ENCODE data around the gene SZT2.

Gene SZT2

GRCh38 chr1:43477716-43478115 lies 88.0 kb downstream of the SZT2 start:
- Histone ChIP-seq H3K4me1 (ENCODE audit: control insufficient read depth, insufficient read depth, low read length) (no peaks in the 10 kb centered on the region), H3K27ac (ENCODE audit: low read length) (no peak overlapping the region), H3K9me3 (ENCODE audit: control insufficient read depth in 2 of 2, low read length in 2 of 2) (no peaks in the 10 kb centered on the region), H3K36me3 (ENCODE audit: control insufficient read depth in 2 of 2, insufficient read depth in 2 of 2, low read length in 2 of 2) (no peaks in the 10 kb centered on the region), H3K27me3 (ENCODE audit: control insufficient read depth in 1 of 2, insufficient read depth in 2 of 2, low read length in 2 of 2) (no peaks in the 10 kb centered on the region), H3K9ac (ENCODE audit: low read length in 2 of 2) (no peak overlapping the region), H3K4me3 (ENCODE audit: low read length in 2 of 2) (no peak overlapping the region)

- Histone ChIP-seq H3K36me3 (ENCODE audit: control insufficient read depth in 2 of 2, insufficient read depth in 2 of 2, low read length in 2 of 2) (no peaks in the 10 kb centered on the region), H3K27ac (ENCODE audit: low read length) (no peak overlapping the region), H3K9ac (ENCODE audit: low read length in 2 of 2) (no peak overlapping the region), H3K27me3 (ENCODE audit: control insufficient read depth in 1 of 2, insufficient read depth in 2 of 2, low read length in 2 of 2) (no peaks in the 10 kb centered on the region), H3K4me3 (ENCODE audit: low read length in 2 of 2) (no peak overlapping the region), H3K9me3 (ENCODE audit: control insufficient read depth in 2 of 2, low read length in 2 of 2) (no peaks in the 10 kb centered on the region), H3K4me1 (ENCODE audit: control insufficient read depth, insufficient read depth, low read length) (no peaks in the 10 kb centered on the region)
Observed at GRCh38 chr1:43479414-43479813, 89.7 kb downstream of the SZT2 start.

- H3K36me3 ChIP-seq (ENCODE audit: control insufficient read depth in 2 of 2, insufficient read depth in 2 of 2, low read length in 2 of 2) = no peaks in the 10 kb centered on the region
- H3K4me3 ChIP-seq (ENCODE audit: low read length in 2 of 2) = no peak overlapping the region
- H3K9me3 ChIP-seq (ENCODE audit: control insufficient read depth in 2 of 2, low read length in 2 of 2) = no peaks in the 10 kb centered on the region
- no peak overlapping the region for H3K27ac ChIP-seq (ENCODE audit: low read length)
- no peaks in the 10 kb centered on the region for H3K27me3 ChIP-seq (ENCODE audit: control insufficient read depth in 1 of 2, insufficient read depth in 2 of 2, low read length in 2 of 2)
- no peaks in the 10 kb centered on the region for H3K4me1 ChIP-seq (ENCODE audit: control insufficient read depth, insufficient read depth, low read length)
- H3K9ac ChIP-seq (ENCODE audit: low read length in 2 of 2) = no peak overlapping the region
Observed at GRCh38 chr1:43481491-43481890, 91.8 kb downstream of the SZT2 start.

GRCh38 chr1:43482215-43482614 lies 92.5 kb downstream of the SZT2 start:
- Histone ChIP-seq H3K4me1 (ENCODE audit: control insufficient read depth, insufficient read depth, low read length) (no peaks in the 10 kb centered on the region), H3K36me3 (ENCODE audit: control insufficient read depth in 2 of 2, insufficient read depth in 2 of 2, low read length in 2 of 2) (no peaks in the 10 kb centered on the region), H3K27ac (ENCODE audit: low read length) (no peak overlapping the region), H3K9ac (ENCODE audit: low read length in 2 of 2) (no peak overlapping the region), H3K4me3 (ENCODE audit: low read length in 2 of 2) (no peak overlapping the region), H3K9me3 (ENCODE audit: control insufficient read depth in 2 of 2, low read length in 2 of 2) (no peaks in the 10 kb centered on the region), H3K27me3 (ENCODE audit: control insufficient read depth in 1 of 2, insufficient read depth in 2 of 2, low read length in 2 of 2) (no peaks in the 10 kb centered on the region)

- Histone ChIP-seq H3K36me3 (ENCODE audit: control insufficient read depth in 2 of 2, insufficient read depth in 2 of 2, low read length in 2 of 2) (no peaks in the 10 kb centered on the region), H3K4me3 (ENCODE audit: low read length in 2 of 2) (no peak overlapping the region), H3K9ac (ENCODE audit: low read length in 2 of 2) (no peak overlapping the region), H3K27me3 (ENCODE audit: control insufficient read depth in 1 of 2, insufficient read depth in 2 of 2, low read length in 2 of 2) (no peaks in the 10 kb centered on the region), H3K9me3 (ENCODE audit: control insufficient read depth in 2 of 2, low read length in 2 of 2) (no peaks in the 10 kb centered on the region), H3K27ac (ENCODE audit: low read length) (no peak overlapping the region), H3K4me1 (ENCODE audit: control insufficient read depth, insufficient read depth, low read length) (no peaks in the 10 kb centered on the region)
Observed at GRCh38 chr1:43484367-43484766, 94.7 kb downstream of the SZT2 start.

- Histone ChIP-seq H3K4me3 (ENCODE audit: low read length in 2 of 2) (no peak overlapping the region), H3K9ac (ENCODE audit: low read length in 2 of 2) (no peak overlapping the region), H3K9me3 (ENCODE audit: control insufficient read depth in 2 of 2, low read length in 2 of 2) (peaks cover 6% of the 10 kb centered on the region in 2 donors), H3K36me3 (ENCODE audit: control insufficient read depth in 2 of 2, insufficient read depth in 2 of 2, low read length in 2 of 2) (no peaks in the 10 kb centered on the region), H3K4me1 (ENCODE audit: control insufficient read depth, insufficient read depth, low read length) (no peaks in the 10 kb centered on the region), H3K27ac (ENCODE audit: low read length) (no peak overlapping the region), H3K27me3 (ENCODE audit: control insufficient read depth in 1 of 2, insufficient read depth in 2 of 2, low read length in 2 of 2) (no peaks in the 10 kb centered on the region)
Observed at GRCh38 chr1:43488165-43488564, 98.5 kb downstream of the SZT2 start.

GRCh38 chr1:43491061-43491460 lies 101.4 kb downstream of the SZT2 start:
- Histone ChIP-seq H3K27me3 (ENCODE audit: control insufficient read depth in 1 of 2, insufficient read depth in 2 of 2, low read length in 2 of 2) (no peaks in the 10 kb centered on the region), H3K27ac (ENCODE audit: low read length) (no peak overlapping the region), H3K36me3 (ENCODE audit: control insufficient read depth in 2 of 2, insufficient read depth in 2 of 2, low read length in 2 of 2) (no peaks in the 10 kb centered on the region), H3K4me3 (ENCODE audit: low read length in 2 of 2) (no peak overlapping the region), H3K9ac (ENCODE audit: low read length in 2 of 2) (no peak overlapping the region), H3K4me1 (ENCODE audit: control insufficient read depth, insufficient read depth, low read length) (no peaks in the 10 kb centered on the region), H3K9me3 (ENCODE audit: control insufficient read depth in 2 of 2, low read length in 2 of 2) (peaks cover 6% of the 10 kb centered on the region in 2 donors)

GRCh38 chr1:43492826-43493225 lies 103.1 kb downstream of the SZT2 start:
- Histone ChIP-seq H3K9me3 (ENCODE audit: control insufficient read depth in 2 of 2, low read length in 2 of 2) (peaks cover 6% of the 10 kb centered on the region in 2 donors), H3K27me3 (ENCODE audit: control insufficient read depth in 1 of 2, insufficient read depth in 2 of 2, low read length in 2 of 2) (no peaks in the 10 kb centered on the region), H3K4me1 (ENCODE audit: control insufficient read depth, insufficient read depth, low read length) (no peaks in the 10 kb centered on the region), H3K4me3 (ENCODE audit: low read length in 2 of 2) (no peak overlapping the region), H3K36me3 (ENCODE audit: control insufficient read depth in 2 of 2, insufficient read depth in 2 of 2, low read length in 2 of 2) (no peaks in the 10 kb centered on the region), H3K27ac (ENCODE audit: low read length) (no peak overlapping the region), H3K9ac (ENCODE audit: low read length in 2 of 2) (no peak overlapping the region)

- Histone ChIP-seq H3K4me1 (ENCODE audit: control insufficient read depth, insufficient read depth, low read length) (no peaks in the 10 kb centered on the region), H3K4me3 (ENCODE audit: low read length in 2 of 2) (no peak overlapping the region), H3K27ac (ENCODE audit: low read length) (no peak overlapping the region), H3K9me3 (ENCODE audit: control insufficient read depth in 2 of 2, low read length in 2 of 2) (peaks cover 6% of the 10 kb centered on the region in 2 donors), H3K9ac (ENCODE audit: low read length in 2 of 2) (no peak overlapping the region), H3K27me3 (ENCODE audit: control insufficient read depth in 1 of 2, insufficient read depth in 2 of 2, low read length in 2 of 2) (no peaks in the 10 kb centered on the region), H3K36me3 (ENCODE audit: control insufficient read depth in 2 of 2, insufficient read depth in 2 of 2, low read length in 2 of 2) (no peaks in the 10 kb centered on the region)
Observed at GRCh38 chr1:43493661-43494450, 104.2 kb downstream of the SZT2 start.

GRCh38 chr1:43495204-43495603 lies 105.5 kb downstream of the SZT2 start:
- no peak overlapping the region for H3K27ac ChIP-seq (ENCODE audit: low read length)
- H3K36me3 ChIP-seq (ENCODE audit: control insufficient read depth in 2 of 2, insufficient read depth in 2 of 2, low read length in 2 of 2) = no peaks in the 10 kb centered on the region

GRCh38 chr1:43499898-43500297 lies 110.2 kb downstream of the SZT2 start:
- H3K27me3 ChIP-seq (ENCODE audit: control insufficient read depth in 1 of 2, insufficient read depth in 2 of 2, low read length in 2 of 2) = no peaks in the 10 kb centered on the region
- H3K9me3 ChIP-seq (ENCODE audit: control insufficient read depth in 2 of 2, low read length in 2 of 2) = no peaks in the 10 kb centered on the region
- H3K4me1 ChIP-seq (ENCODE audit: control insufficient read depth, insufficient read depth, low read length) = no peaks in the 10 kb centered on the region
- H3K4me3 ChIP-seq (ENCODE audit: low read length in 2 of 2) = no peak overlapping the region
- H3K9ac ChIP-seq (ENCODE audit: low read length in 2 of 2) = no peak overlapping the region
- H3K27ac ChIP-seq (ENCODE audit: low read length) = no peak overlapping the region
- no peaks in the 10 kb centered on the region for H3K36me3 ChIP-seq (ENCODE audit: control insufficient read depth in 2 of 2, insufficient read depth in 2 of 2, low read length in 2 of 2)

More at GRCh38 chr1:43495204-43495603, 105.5 kb downstream of the SZT2 start:
- H3K27me3 ChIP-seq (ENCODE audit: control insufficient read depth in 1 of 2, insufficient read depth in 2 of 2, low read length in 2 of 2) = no peaks in the 10 kb centered on the region
- peaks cover 6% of the 10 kb centered on the region in 2 donors for H3K9me3 ChIP-seq (ENCODE audit: control insufficient read depth in 2 of 2, low read length in 2 of 2)
- H3K4me3 ChIP-seq (ENCODE audit: low read length in 2 of 2) = no peak overlapping the region
- no peak overlapping the region for H3K9ac ChIP-seq (ENCODE audit: low read length in 2 of 2)
- no peaks in the 10 kb centered on the region for H3K4me1 ChIP-seq (ENCODE audit: control insufficient read depth, insufficient read depth, low read length)
